ENCODE results near the gene RIC8A.

GRCh38 chr11:204587-205109 lies 2.9 kb upstream of the RIC8A start:
- no peak for TF ChIP-seq CTCF (IDR thresholded peaks at IDR 0.05)
- TF ChIP-seq EP300 (IDR thresholded peaks at IDR 0.05; ENCODE audit: borderline replicate concordance in 1 of 2, low read depth in 1 of 2, low read length in 1 of 2), result no peak
- no peak for TF ChIP-seq FOXM1 (IDR thresholded peaks at IDR 0.05; ENCODE audit: low read depth)
- TF ChIP-seq EZH2phosphoT487 (IDR thresholded peaks at IDR 0.05; ENCODE audit: borderline replicate concordance, low read depth), result no peak
- no peak for TF ChIP-seq SMC3 (IDR thresholded peaks at IDR 0.05; ENCODE audit: low read depth, low read length)
- TF ChIP-seq RAD21 (IDR thresholded peaks at IDR 0.05; ENCODE audit: low read length), result no peak
- no peak for TF ChIP-seq REST (IDR thresholded peaks at IDR 0.05; ENCODE audit: low read depth, low read length)
- TF ChIP-seq NRF1 (IDR thresholded peaks at IDR 0.05; ENCODE audit: low read depth, low read length), result no peak
- no peak for TF ChIP-seq RXRA (IDR thresholded peaks at IDR 0.05; ENCODE audit: borderline replicate concordance, low read depth)
- TF ChIP-seq YY1 (IDR thresholded peaks at IDR 0.05; ENCODE audit: low read depth), result no peak
- no peak for TF ChIP-seq JUND (IDR thresholded peaks at IDR 0.05)
- TF ChIP-seq NFIC (IDR thresholded peaks at IDR 0.05; ENCODE audit: borderline replicate concordance), result no peak
- TF ChIP-seq USF2 (IDR thresholded peaks at IDR 0.05; ENCODE audit: borderline replicate concordance, low read depth, low read length), result no peak
- no peak for TF ChIP-seq MAX (IDR thresholded peaks at IDR 0.05; ENCODE audit: low read depth)
